GM21723 (cell line): ENCODE data around the gene DVL1.

Experiments
- ATAC-seq: cut with Tn5 transposase; IDR thresholded peaks from one replicate; pipeline ENCODE4 v1.9.1; 2021; ENCODE audit warnings: mild to moderate bottlenecking, moderate library complexity; ENCODE audit not compliant: unreplicated experiment

The DVL1 gene

GRCh38 chr1:1342061-1342562 is 7.1 kb downstream of the DVL1 start:
- no peak for ATAC-seq

DNA sequence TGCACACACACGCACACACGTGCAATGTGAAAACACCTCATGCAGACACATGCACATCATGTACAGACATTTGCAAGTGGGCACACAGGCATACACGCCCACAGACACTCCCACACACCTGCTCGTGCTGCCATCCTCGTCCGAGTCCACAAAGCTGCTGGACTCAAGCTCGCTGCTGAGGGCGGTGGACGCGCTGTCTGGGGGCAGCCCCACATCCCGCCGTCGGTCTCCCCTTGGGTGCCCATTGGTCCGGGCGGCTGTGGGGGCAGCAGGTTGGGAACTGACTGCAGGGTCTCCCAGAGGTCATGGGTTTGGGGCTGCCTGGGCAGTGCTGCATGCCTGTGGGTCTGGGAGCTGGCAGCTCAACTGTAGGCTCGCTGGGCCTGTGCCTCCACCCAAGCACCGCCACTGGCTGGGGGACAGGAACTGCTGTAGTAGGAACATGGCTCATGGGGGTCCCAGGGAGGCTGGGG is 7.6 kb downstream of the DVL1 start:
- no peak for ATAC-seq

DNA sequence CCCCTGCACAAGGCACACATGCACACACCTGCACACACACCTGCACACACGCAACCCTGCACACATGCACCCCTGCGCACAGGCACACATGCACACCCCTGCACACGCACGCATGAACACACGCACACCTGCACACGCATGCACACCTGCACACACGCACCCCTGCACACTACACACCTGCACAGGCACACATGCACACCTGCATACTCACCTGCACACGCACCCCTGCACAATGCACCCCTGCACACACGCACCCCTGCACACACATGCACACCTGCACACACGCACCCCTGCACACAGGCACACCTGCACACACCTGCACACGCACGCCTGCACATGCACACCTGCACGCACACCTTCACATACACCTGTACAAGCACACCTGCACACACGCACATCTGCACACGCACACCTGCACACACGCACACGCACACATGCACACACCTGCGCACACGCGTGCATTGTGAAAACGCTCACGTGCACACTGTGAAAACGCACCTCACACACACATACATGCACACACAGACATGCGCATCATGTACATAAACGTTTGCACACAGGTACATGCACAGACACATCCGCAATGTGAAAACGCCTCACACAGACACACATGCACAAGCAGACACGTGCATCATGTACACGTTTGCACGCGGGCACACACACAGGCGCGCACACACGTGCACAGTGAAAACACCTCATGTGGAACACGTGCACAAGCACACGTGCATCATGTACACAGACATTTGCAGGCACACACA is 8.2 kb downstream of the DVL1 start:
- ATAC-seq, result no peak

- no peak for ATAC-seq
Measured at GRCh38 chr1:1340185-1340584, 9.0 kb downstream of the DVL1 start.

GRCh38 chr1:1338278-1338677 is 10.9 kb downstream of the DVL1 start:
- no peak for ATAC-seq

DNA sequence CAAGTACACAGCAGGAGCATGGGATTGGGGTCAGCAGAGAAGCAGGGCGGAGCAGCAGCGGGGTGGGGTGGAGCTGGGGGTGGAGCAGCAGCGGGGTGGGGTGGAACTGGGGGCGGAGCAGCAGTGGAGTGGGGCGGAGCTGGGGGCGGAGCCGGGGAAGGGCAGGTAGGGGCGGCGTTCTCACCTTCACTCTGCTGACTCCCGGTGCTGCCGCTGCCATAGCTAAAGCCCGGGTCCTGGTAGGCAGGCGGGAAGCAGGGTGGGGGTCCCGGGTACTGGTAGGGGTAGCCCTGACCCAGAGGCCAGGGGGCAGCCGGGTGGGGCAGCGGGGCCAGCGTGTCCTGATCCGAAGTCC is 11.4 kb downstream of the DVL1 start:
- no peak for ATAC-seq

- ATAC-seq, result no peak
Measured at GRCh38 chr1:1336931-1337792, 12.1 kb downstream of the DVL1 start.

GRCh38 chr1:1336446-1336845 is 12.8 kb downstream of the DVL1 start:
- no peak for ATAC-seq

DNA sequence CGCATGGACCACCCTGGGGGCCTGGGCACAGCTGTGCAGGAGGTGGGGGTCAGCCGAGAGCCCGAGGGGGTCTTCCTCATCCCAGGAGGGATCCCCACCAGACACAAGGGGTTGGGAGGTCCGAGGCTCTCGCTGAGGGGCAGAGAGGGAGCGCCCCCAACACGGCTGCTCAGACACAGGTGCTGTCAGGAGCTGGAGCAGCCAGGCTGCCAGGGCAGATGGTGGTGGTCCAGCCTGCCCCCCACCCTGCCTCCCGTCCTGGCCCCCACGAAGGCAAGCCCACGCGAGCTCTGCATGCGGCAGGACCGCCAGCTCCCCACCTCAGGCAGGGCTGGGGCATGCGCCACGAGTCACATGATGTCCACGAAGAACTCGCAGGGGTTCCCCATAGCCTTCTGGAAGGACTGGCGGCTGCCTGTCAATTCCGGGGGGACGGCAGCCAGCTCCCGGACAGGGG is 13.4 kb downstream of the DVL1 start:
- ATAC-seq, result no peak

- ATAC-seq, result no peak
Measured at GRCh38 chr1:1335283-1335682, 13.9 kb downstream of the DVL1 start.

DNA sequence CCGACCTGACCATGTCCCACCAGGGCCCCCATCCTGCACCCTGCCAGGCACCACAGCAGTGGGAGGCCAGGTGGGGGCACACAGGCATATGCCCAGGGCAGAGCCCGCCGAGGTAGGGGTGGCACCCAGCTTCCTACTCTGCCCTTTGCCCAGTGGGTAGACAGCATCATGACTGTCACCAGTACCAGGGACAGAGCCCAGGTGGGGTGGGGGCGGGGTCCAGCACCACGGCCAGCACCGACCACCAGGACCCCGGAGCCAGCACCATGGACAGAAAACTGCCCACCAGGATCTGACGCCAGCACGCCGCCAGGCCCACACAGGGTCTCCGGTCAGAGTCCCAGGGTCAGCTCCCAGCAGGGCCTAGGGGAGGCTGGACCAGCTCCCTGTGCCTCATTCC is 14.4 kb downstream of the DVL1 start:
- no peak for ATAC-seq

GRCh38 chr1:1333551-1334241 is 15.5 kb downstream of the DVL1 start:
- no peak for ATAC-seq

DNA sequence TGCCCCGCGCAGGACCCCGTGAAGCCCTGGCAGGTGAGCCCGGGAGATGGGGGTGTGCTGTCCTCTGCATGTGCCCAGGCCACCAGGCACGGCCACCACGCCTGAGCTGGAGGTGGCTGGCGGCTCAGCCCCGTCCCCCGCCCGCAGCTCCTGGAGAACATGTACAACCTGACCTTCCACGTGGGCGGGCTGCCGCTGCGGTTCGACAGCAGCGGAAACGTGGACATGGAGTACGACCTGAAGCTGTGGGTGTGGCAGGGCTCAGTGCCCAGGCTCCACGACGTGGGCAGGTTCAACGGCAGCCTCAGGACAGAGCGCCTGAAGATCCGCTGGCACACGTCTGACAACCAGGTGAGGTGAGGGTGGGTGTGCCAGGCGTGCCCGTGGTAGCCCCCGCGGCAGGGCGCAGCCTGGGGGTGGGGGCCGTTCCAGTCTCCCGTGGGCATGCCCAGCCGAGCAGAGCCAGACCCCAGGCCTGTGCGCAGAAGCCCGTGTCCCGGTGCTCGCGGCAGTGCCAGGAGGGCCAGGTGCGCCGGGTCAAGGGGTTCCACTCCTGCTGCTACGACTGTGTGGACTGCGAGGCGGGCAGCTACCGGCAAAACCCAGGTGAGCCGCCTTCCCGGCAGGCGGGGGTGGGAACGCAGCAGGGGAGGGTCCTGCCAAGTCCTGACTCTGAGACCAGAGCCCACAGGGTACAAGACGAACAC is 16.3 kb downstream of the DVL1 start:
- ATAC-seq, result no peak

DNA sequence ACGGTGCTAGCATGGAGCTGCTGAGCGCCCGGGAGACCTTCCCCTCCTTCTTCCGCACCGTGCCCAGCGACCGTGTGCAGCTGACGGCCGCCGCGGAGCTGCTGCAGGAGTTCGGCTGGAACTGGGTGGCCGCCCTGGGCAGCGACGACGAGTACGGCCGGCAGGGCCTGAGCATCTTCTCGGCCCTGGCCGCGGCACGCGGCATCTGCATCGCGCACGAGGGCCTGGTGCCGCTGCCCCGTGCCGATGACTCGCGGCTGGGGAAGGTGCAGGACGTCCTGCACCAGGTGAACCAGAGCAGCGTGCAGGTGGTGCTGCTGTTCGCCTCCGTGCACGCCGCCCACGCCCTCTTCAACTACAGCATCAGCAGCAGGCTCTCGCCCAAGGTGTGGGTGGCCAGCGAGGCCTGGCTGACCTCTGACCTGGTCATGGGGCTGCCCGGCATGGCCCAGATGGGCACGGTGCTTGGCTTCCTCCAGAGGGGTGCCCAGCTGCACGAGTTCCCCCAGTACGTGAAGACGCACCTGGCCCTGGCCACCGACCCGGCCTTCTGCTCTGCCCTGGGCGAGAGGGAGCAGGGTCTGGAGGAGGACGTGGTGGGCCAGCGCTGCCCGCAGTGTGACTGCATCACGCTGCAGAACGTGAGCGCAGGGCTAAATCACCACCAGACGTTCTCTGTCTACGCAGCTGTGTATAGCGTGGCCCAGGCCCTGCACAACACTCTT is 17.0 kb downstream of the DVL1 start:
- ATAC-seq, result no peak

DNA sequence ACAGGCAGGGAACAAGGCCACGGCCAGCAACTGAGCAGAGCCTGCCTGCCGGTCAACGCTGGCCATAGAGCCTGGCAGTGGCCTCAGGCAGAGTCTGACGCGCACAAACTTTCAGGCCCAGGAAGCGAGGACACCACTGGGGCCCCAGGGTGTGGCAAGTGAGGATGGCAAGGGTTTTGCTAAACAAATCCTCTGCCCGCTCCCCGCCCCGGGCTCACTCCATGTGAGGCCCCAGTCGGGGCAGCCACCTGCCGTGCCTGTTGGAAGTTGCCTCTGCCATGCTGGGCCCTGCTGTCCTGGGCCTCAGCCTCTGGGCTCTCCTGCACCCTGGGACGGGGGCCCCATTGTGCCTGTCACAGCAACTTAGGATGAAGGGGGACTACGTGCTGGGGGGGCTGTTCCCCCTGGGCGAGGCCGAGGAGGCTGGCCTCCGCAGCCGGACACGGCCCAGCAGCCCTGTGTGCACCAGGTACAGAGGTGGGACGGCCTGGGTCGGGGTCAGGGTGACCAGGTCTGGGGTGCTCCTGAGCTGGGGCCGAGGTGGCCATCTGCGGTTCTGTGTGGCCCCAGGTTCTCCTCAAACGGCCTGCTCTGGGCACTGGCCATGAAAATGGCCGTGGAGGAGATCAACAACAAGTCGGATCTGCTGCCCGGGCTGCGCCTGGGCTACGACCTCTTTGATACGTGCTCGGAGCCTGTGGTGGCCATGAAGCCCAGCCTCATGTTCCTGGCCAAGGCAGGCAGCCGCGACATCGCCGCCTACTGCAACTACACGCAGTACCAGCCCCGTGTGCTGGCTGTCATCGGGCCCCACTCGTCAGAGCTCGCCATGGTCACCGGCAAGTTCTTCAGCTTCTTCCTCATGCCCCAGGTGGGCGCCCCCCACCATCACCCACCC is 17.9 kb downstream of the DVL1 start, which contains the start of gene TAS1R3:
Gene TAS1R3, plus strand, starts transcription at position 213 of the 898 bp plus-strand sequence. Its CDS starts 66 bp downstream, at position 279.
- no peak for ATAC-seq

DNA sequence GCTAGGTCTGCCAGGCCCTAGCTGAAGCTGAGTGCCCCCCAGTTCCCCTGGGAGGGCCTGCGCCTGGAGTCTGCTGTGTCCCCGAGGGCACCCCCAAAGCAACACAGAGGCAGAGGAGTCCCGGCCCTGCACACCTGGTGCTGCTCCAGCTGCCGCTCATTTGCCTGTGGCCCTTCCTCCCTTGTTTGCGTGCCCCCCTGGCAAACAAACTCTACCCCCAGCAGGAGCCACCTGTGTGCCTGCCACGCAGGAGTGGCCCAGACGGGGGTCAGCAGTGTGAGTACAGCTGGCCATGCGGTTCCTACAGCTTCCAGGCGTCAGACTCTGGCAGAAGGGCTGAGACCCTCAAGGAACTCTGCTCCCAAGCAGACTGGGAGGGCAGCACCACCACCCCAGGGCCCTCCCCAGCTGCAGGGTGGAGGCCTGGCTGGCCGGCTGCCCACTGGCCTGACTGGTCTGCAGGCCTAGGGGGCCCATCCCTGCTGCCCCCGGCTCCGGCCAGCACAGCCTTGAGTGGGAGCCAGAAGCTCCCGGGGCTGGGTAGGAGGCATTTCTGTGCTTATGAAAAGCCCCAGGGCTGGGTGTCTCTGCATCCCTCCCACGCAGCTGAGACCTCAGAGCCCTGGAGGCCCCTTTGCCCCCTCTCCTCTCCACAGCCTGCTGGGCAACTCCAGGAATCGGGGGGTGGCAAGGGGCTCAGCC is 18.7 kb downstream of the DVL1 start:
- no peak for ATAC-seq

DNA sequence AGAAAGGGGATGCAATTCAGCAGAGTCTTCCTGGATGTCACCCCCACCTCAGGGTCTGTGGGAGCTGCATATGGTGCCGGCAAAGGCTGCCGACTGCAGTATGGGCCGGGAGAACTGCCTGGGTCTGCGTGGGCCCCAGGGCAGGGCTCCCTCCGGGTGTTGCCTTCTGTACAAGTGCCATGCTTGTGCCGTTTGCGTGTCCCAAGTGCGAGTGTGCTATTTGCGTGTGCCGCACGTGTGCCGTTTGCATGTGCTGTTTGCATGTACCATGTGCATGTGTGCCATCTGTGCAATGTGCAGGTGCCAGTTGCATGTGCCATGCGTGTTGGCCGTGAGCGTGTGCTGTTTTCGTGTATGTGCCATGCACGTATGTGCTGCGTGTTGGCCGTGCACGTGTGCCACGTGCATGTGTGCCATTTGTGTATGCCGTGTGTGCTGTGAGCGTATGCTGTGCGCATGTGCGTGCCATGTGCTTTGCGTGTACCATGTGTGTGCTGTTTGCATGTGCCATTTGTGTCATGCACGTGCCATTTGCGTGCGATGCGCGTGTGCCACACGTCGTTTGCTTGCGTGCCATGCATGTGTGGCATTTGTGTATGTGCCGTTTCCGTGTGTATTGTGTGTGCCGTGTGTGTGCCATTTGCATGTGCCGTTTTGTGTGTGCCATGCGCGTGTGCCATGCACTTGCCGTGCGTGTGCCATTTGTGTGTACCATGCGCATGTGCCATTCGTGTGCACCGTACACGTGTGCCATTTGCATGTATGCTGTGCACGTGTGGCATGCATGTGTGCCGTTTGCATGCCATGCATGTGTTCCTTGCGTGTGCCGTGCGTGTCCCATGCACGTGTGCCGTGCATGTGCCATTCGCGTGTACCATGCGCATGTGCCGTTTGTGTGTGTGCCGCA is 19.7 kb downstream of the DVL1 start:
- no peak for ATAC-seq
